IMR-90 (cell line): ENCODE data around the gene FMO4.

Source experiments
- CTCF ChIP-seq: conservative IDR thresholded peaks from 2 replicates; pipeline ENCODE4 v1.5.1; 2012; ENCODE audit warnings: mild to moderate bottlenecking, low read depth, low read length, improper control_type of control experiment
- USF2 ChIP-seq: fragments of 150-350 bp; IDR thresholded peaks from 2 replicates; pipeline ENCODE4 v1.6.1; 2017; ENCODE audit warnings: mild to moderate bottlenecking, antibody characterized with exemption, low read length, low read depth

GRCh38 chr1:171381866-171382210 lies 67.9 kb downstream of the FMO4 start:
- TF ChIP-seq CTCF (no peak), USF2 (no peak)
